Stimulated activated naive CD4-positive, alpha-beta T cell (primary cell): ENCODE measurements around the gene FAM98B.

ENCODE experiments used
- DNase-seq, 6 experiments: peaks; one replicate each; lab custom pipeline; 2025; lab: John Stamatoyannopoulos, UW

FAM98B gene

DNA sequence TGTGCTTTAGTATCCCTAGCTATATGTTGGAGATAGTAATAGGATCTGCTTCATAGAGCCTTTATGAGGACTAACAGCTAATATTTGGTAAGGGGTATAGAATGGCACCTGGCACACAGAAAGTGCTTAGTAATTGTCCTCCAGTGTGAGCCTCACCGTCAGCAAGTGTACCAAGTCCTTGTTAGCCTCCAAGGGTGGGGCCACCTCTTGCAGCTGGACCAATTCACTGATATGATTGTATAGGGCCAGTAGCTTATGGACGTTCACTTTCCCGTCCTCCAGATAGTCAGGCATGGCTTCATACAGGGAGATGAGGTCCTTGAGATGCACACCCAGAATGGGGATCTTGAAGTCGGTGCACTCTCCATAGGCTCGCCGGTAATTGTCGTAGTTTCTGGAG lies 53.6 kb downstream of the FAM98B start:
- no peak for DNase-seq

DNA sequence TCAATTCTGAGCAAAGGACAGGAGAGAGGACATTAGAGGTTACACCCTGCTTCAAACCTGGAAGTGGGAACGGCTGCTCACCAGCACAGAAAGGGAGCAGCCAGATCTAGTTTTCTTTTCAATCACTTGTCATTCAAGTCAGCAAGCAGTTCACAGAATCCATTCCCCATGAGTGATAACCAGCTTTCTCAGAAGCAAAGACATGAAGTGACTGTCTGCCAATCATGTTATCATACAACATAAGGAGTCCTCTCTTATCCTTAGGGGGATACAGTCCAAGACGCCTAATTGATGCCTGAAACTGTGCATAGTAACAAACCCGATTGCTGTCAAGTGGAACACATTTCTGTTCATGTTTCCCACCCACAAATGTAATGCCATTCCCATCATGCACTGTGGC lies 54.7 kb downstream of the FAM98B start:
- DNase-seq, result no peak

DNA sequence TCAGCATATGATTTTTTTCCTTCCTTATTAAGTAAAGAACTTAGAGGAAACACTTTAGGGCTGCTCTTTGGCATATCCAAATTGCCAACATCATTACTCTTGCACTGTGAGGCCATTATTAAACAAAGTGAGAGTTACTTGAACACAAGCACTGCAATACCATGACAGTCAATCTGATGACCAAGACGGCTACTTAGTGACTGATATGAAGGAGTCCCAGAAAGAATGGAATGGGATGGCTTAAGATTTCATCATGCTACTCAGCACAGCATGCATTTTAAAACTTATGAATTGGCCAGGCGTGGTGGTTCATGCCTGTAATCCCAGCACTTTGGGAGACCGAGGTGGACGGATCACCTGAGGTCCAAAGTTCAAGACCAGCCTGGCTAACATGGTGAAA lies 55.2 kb downstream of the FAM98B start:
- no peak for DNase-seq

DNA sequence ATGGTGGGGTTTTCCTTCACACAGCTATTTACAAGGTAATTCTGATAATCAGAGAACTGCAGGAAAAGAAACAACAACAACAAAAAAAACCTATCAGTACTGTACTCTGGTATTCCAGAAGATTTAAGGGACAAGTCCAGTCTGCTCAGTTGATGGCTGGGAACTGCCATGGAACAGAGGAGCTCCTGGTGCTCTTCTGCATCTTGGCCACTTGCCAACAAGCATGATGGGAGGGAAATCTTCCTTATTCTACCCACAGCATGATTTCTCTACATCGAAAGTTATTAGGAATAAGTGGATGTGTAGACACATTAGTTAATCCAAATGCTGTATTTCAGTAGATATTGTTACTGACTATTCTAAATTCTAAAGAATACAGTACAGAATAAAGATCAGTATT lies 59.0 kb downstream of the FAM98B start:
- DNase-seq, result no peak

DNA sequence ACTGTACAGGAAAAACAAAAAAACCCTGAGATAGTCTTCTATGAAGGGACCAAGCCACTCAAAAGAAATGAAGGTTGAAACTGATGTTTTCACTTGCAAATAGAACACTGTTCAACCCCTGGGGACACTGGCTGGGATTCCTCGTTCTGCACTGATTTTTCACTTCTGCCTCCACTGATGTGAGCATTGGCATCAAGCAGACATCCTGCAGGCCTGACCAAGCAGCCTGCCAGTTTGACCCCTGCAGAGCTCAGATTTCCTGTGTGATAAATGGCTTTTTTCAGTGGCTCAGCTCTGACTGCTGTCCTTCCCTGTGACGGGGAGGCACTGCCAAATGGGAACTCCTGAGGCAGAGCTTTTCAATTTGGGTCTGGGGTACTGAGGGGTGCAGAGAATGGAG lies 60.7 kb downstream of the FAM98B start:
- DNase-seq, result no peak

DNA sequence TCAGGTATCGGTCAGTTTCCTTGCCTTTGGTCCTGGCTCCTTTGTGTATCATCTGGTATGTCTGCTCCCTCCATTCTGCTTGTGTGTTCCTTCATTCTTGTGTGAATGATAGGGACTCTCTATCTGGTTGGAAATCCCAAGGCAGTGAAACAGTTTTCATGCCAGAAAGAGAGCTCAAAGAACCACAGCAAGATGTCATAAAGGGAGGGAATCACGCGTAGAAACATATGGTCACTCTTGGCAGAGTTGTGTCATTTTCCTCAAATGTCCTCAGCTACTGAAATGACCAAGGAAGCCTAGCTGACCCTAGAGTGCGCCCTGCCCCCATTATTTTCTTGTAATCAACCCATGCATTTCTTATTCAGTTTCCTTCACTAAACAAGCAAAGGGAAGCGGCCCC lies 62.7 kb downstream of the FAM98B start:
- no peak for DNase-seq

DNA sequence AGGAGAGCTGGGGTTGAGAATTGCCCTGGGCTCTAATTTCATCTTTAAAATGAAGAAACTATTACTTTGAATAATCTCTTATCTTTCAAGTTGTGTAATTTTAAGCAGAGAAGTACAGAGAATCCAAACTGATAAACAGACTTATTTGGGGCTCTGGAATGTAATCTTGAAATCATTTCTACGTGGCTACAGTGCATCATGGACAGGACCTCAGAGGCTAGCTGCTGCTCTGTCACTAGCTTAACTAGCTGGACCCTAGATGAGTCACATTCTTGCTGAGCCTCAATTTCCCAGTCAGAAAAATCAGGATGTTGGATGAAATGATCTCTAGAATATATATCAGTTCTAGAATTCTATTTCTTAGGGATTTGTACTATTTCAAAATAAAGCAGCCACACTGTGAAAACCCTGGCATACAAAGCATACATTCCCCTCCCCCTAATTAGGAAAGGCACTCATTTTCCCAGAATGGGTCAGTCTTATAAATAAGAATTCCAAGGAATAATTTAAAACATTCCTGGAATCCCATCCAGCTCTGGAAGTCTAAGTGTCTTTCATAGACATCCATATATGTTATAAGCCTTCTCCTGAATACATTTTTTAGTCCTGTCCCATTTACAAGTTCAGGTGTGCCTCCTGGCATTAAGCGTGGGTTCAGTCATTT lies 63.5 kb downstream of the FAM98B start:
- no peak for DNase-seq

DNA sequence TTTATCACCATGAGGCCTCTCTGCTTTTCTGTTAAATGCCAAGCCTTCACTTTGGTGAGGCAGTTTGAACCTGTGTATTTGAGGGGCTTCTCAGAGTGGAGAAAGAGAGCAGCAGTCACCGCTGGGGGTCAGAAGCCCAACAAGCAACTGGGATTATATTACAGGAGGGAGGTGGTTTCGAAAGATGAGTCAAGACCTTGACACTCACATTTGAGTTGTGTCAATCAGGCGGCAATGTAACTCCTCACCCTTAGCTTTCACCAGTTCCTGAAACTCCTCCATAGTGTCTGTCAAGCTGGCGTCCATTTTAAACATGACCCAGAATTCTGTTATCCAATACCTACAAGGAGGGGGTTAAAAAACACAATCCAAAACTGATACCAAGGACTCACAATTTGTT lies 64.2 kb downstream of the FAM98B start:
- no peak for DNase-seq

DNA sequence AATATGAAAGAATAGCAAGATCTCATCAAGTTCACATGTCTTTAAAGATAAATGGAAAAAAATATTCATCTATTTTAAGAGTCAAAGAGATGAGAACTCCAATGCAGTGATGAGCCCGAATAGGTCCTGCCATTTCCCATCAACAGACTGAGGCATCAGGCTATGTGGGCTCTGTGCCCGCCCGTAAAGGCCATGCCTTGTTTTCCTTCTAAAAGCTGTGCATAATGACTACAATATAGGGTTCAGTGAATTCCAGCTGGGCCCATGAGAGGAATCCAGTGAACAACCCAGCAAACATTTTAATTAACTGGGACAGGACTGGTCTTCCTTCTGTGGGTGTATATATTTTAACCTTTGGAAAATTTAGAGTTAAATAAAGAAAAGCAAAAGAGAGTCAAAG lies 66.1 kb downstream of the FAM98B start:
- DNase-seq, result no peak

DNA sequence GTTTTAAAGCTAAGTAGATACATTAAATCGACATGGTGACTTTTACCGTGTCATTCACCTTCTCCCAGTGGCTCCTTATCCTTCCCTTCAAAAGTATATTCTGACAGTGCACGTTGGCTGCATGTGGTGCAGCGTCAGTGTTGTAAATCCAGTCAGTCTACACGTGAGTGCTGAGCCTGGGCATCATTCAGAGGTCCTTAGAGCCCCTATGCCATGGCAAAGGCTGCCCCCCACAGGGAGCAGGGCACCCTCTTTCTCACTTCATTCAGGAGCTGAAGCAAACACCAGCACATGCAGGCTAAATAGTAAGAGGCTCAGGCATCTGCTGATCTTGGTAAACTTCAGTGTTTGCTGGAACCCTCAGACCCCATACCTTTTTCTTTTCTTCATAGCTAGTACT lies 67.4 kb downstream of the FAM98B start:
- no peak for DNase-seq

DNA sequence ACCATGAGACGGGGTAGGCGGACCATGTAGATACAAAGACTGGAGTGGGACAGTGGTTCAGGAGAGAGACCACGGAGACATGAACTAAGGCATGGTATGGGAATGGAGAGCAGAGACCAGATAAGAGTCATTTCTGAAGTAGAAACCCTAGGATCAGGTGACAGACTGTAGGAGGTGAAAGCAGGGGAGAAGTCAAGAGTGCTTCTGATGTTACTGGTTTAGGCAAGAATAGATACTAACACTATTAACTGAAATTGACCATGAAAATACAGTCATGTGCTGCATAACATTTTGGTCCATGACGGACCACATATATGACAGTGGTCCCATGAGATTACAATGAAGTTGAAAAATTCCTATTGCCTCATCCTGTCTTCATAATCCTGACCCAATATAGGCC lies 69.0 kb downstream of the FAM98B start:
- DNase-seq, result no peak

DNA sequence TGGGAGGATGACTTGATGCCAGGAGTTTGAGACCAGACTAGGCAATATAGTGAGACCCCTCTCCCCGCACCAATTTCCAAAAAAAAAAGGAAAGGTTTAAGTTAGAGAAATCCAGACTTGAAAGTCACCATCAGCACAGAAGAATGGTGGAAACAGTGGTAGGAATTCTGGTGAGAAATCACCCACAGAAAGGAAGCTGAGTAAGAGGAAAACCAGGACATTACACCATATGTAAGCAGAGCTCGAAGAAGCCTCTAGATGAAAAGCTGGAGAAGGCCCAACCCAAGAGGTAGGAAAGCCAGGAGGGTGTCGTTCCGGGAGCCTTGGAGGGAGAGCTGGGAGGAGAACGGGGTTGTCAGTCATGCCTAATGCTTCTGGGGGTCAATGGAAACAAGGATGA lies 70.2 kb downstream of the FAM98B start:
- no peak for DNase-seq

DNA sequence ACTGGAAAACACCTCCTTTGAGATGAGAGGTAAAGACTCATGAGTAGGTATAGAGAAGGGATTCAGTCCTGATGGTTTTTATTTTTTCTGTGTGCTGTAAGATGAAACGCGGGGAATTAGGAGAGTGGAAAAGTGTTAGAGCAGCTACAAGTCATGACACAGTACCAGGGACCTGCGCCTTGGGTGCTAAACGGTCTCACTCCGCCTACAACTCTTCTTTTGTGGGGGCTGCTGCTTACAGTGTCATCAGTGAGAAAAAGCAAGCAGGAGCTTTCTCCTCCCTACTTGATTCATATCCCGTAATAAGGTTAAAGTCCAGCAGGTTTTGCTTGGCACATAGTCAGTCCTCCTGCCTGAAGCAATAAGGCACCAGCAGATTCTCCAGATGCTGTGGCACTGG lies 71.6 kb downstream of the FAM98B start:
- no peak for DNase-seq

DNA sequence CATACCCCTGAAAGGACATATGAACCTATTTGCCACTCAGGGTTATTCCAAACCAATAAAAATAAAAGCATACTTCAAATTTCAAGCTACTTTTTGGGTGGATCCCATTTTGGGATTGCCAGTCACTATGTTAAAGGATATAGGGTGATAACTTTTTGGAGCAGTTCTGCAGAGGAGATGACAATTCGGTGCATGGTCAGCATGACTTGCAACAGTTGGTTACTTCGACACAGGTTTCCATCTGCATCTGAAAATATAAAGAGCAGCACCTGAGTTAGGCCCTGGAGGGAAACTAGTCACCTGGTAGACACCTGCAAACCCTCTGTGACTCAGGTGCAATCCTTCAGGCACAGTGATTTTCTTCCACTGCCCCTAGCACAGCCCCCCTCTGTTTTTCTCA lies 72.2 kb downstream of the FAM98B start:
- no peak for DNase-seq

DNA sequence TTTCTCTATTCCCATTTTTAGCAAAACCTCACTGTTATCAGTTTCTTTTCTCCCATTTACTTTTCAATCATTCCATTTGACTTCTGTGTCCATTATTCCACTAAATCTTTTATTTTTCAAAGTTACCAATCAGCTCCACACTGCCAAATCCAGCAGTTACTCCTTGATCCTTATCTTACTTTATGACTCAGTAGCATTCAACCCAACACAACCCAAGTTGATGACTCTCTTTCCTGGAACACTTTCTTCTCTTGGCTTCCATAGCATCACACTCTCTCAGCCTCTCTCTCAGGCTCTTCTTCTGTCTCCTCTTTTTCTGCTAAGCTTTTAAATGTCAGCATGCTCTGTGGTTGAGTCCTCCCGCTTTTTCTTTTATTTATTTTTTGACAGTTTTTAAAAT lies 74.4 kb downstream of the FAM98B start:
- DNase-seq, result no peak

DNA sequence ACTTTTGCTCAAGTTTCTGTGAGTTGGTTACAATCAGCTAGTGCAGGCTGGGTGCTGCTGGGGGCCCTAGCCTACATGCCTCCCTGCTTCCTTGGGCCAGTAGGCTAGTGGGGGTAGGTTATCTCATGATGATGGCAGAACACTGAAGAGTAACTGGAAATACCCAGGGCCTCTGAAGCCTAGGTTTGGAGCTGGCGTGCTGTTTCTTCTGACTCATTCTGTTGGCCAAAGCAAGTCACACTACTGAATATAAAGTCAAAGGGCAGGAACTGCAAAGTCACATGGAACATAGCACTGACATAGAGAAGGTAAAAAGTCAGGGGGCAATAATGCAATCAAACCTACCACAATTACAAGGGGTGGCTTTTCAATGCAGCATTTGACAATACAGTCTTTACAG lies 76.2 kb downstream of the FAM98B start:
- no peak for DNase-seq

DNA sequence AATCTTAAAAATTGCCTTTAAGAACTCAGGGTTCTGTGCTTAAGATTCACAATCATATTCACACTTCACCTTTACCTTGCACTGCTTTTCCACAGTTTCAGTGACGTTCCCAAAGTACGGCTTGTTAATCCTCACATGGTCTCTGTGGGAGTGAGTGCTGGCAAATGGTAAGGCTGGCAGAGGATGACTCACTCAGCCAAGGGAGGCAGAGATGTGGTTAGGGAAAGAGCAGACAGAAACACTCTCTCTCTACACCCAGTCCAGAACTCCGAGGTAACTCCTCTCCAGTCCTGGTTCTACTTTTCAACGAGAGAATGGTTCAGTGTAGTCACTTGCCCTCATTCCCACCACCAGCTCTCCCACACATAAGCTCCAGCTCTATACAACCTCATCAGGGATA lies 77.6 kb downstream of the FAM98B start:
- no peak for DNase-seq

DNA sequence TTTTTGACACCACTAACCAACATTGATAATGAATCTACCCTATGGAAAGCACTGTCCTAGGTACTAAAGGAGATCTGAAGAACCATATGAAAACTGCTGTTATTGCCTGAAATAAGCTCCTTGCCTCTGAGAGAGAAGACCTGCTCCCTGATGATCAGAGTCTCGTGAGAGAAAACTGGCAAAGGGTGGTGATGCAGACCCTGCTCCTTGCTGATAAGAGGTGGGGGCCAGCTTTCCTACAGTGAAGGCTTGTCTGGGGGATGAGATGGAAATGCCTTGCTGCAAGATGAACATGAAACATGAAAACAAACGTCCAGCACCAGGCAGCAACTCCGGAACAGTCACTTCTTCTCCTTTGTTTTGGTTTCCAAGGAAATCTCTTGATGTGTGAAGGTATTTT lies 78.8 kb downstream of the FAM98B start:
- no peak for DNase-seq

DNA sequence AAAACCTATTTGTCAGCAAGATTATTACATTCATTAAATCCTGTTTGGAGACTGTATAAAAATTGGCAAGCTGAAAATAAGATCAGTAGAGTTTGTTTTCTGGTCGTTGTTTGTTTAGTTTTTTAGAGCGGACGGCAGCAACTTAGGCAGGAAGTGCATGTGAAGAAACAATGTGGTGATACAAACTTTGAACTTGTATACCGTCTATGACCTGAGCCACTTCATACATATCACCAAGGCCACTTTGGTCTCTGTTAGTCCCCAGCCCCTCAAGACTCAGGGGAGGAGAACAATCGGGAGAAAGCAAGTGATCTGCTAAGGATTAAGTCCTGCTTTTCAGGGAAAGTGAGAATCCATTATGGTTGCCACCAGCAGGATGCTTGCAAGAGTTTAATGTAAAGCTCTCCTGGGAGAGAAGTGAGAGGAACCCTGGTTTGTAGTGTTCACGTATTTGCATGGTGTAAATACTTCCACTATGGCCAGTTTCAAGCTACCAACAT lies 79.5 kb downstream of the FAM98B start:
- DNase-seq, result no peak

DNA sequence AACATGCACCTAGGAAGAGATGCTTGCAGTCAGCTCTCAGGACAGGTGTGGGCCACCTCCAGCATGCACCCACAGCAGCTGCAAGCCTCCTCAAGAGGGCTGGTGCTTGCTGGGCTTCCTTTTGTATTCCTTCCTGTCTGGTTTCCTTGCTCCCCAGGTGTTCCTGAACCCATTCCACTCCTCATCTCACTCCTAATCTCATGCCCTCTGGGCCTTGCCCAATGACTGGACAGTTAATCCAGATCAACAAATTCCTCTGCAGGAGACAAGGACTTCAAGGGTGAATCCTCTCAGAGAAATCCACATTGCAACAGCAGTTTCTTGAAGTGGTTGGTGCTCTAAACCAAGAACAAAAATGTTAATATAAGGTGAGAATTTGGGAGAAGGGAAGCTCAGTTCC lies 80.0 kb downstream of the FAM98B start:
- no peak for DNase-seq

DNA sequence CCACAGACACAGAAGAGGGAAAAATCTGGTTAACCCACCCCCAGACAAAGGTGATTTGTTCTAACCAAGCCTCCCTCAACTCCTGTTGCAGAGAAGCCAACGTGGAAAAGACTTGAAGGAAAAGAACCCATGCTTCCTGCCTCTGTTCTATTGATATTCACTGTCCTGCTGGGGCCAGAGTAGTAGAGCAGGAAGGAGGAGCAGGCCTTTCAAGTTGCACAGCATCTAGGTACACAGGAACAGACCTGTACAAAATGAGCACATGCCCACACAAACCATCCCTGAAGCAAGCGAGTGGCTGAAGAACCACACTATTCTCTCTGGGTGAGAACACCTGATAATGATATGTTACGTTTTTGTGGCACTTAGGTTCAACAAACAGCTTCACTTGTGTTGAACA lies 80.8 kb downstream of the FAM98B start:
- no peak for DNase-seq

DNA sequence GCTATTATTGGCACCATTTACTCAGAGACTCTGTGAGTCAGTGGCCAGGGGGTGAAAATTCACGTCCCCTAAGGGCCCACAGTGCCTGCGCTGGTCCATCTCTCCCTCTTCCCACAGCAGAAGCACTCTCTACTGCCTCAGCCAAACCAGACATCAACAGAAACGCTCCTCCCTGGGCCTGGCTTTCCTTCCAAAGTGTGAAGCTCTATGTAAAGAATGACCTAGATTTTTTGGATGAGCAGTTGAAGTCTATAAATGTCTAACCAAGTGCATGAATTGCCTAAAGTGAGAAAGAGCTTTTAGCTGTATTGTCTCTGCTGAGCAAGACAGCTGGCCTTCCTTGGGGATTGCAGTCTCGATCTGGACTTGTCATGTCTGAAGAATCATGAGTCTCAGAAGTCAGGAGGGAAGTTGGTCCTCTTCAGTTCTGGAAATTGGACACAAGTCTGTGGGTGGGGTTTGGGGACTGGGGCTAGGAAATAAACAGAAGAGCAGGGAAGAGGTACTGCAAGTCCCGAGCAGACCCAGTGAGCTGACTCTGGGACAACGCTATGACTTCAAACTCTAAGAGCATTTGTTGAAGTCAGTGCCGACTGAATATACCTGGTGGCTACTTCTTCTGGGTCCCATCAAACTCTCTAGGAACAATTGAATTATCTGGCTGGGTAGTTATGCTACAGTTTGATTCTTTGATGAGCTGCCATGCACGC lies 81.7 kb downstream of the FAM98B start:
- DNase-seq, result no peak

DNA sequence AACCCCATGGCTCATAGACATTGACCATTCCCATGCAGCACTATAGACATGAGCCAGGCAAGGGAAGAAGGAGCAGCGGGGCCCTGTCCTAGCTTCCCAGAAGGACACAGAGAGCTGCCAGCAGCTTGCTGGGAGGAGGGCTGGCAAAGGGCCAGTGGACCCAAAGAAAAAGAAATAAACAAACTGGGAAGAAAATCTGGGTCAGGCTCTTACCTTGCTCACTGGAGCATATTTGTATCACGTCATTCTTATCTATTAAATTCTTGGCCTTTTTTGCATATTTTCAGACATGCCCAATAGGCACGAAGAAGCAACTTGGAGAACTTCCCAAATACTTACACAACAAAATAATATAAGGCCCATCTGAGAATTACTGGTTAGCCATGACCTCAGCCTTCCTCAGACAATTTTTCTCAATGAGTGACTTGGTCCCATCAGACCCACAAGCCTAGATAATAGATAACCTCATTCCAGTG lies 82.3 kb downstream of the FAM98B start:
- DNase-seq, result no peak
